Neural progenitor cell (in vitro differentiated cells): ENCODE measurements around the gene MOV10L1. TPM values are rescaled to one million over a fixed set of nuclear protein-coding genes. Genes with fewer than 3 reads are reported as not detected.

Experiments used
- DNase-seq: peaks from one replicate; pipeline ENCODE4 v3.0.0-alpha.2; 2016; ENCODE audit warnings: low spot score
- H2AFZ ChIP-seq: fragments of 200-600 bp; sonication (generic); replicated peaks from 2 replicates; pipeline ENCODE4 v1.6.1; 2016; ENCODE audit warnings: antibody characterized with exemption
- H3F3A ChIP-seq: fragments of 200-600 bp; sonication (generic); 2 replicates; pipeline ENCODE4 v1.6.1; 2016; ENCODE audit warnings: antibody characterized with exemption, low read depth
- H3K27ac ChIP-seq: fragments of 200-600 bp; sonication (generic); 2 replicates; pipeline ENCODE4 v1.5.1; 2016; ENCODE audit warnings: mild to moderate bottlenecking
- H3K27me3 ChIP-seq: fragments of 200-600 bp; sonication (generic); 2 replicates; pipeline ENCODE4 v1.6.1; 2016; ENCODE audit warnings: mild to moderate bottlenecking, moderate library complexity
- H3K36me3 ChIP-seq: fragments of 200-600 bp; sonication (generic); 2 replicates; pipeline ENCODE4 v1.5.1; 2016
- H3K4me1 ChIP-seq: fragments of 200-600 bp; sonication (generic); 2 replicates; pipeline ENCODE4 v1.6.1; 2016; ENCODE audit warnings: mixed run types
- H3K4me2 ChIP-seq: fragments of 200-600 bp; sonication (generic); 2 replicates; pipeline ENCODE4 v1.6.1; 2016
- H3K4me3 ChIP-seq: fragments of 200-600 bp; sonication (generic); 2 replicates; pipeline ENCODE4 v1.5.1; 2016
- H3K79me2 ChIP-seq: fragments of 200-600 bp; sonication (generic); 2 replicates; pipeline ENCODE4 v1.6.1; 2016; ENCODE audit warnings: low read depth
- H3K9ac ChIP-seq: fragments of 200-600 bp; sonication (generic); 2 replicates; pipeline ENCODE4 v1.6.1; 2016
- H3K9me3 ChIP-seq: fragments of 200-600 bp; sonication (generic); 2 replicates; pipeline ENCODE4 v1.5.1; 2016; ENCODE audit warnings: low read depth
- H4K20me1 ChIP-seq: fragments of 200-600 bp; sonication (generic); 2 replicates; pipeline ENCODE4 v1.6.1; 2016; ENCODE audit warnings: low read depth
- H3K27ac Mint-ChIP-seq: 3 replicates; pipeline ENCODE4 v1.8.0; 2021; ENCODE audit warnings: mixed read lengths
- H3K27me3 Mint-ChIP-seq: 2 replicates; pipeline ENCODE4 v1.8.0; 2022; ENCODE audit warnings: low read depth, mild to moderate bottlenecking, inconsistent platforms, moderate library complexity, mixed read lengths; ENCODE audit not compliant: insufficient read depth
- H3K36me3 Mint-ChIP-seq: 3 replicates; pipeline ENCODE4 v1.8.0; 2021; ENCODE audit warnings: mixed read lengths
- H3K4me1 Mint-ChIP-seq: 3 replicates; pipeline ENCODE4 v1.8.0; 2021; ENCODE audit warnings: mixed read lengths
- H3K4me3 Mint-ChIP-seq: 3 replicates; pipeline ENCODE4 v1.8.0; 2021; ENCODE audit warnings: mild to moderate bottlenecking, moderate library complexity, mixed read lengths
- H3K9me3 Mint-ChIP-seq: 3 replicates; pipeline ENCODE4 v1.8.0; 2020; ENCODE audit warnings: mixed read lengths
- EZH2 ChIP-seq: fragments of 200-600 bp; sonication (generic); IDR thresholded peaks from 2 replicates; pipeline ENCODE4 v1.6.1; 2017; ENCODE audit warnings: antibody characterized with exemption, mild to moderate bottlenecking, moderate library complexity
- EZH2phosphoT487 ChIP-seq: fragments of 200-600 bp; sonication (generic); IDR thresholded peaks from 2 replicates; pipeline ENCODE4 v1.6.1; 2017; ENCODE audit warnings: antibody characterized with exemption
- total RNA-seq: library from RNA; depleted of rRNA; stranded (reverse); fragments of >200 nt; gene quantifications from 2 replicates; pipeline ENCODE4 v1.2.3, GENCODE V29; 2015; ENCODE audit warnings: low replicate concordance
- TF ChIP-seq, protein P1 (sequence below): fragments of 200-600 bp; sonication (generic); IDR thresholded peaks from 2 replicates; pipeline ENCODE4 v1.5.1; 2017; ENCODE audit warnings: antibody characterized with exemption, mild to moderate bottlenecking

The MOV10L1 gene
- total RNA-seq, 1 donor from 2014 or later: not detected

DNA sequence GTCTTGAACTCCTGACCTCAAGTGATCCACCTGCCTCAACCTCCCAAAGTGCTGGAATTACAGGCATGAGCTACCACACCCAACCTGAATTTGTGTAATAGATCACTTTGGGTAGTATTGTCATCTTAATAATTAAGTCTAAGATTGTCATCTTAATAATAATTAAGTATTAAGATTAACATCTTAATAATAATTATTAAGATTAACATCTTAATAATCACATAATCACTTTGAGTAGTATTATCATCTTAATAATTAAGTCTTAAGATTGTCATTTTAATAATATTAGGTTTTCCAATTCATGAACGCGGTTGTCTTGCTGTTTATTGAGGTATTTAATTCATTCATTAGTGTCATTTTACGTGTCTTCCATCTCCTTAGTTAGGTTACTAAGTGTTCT lies 8.2 kb downstream of the MOV10L1 start:
- Histone ChIP-seq H3K4me3 (no peak overlapping the region), H4K20me1 (no peaks in the 10 kb centered on the region), H3K9me3 (no peaks in the 10 kb centered on the region), H3K4me1 (no peaks in the 10 kb centered on the region), H3K27ac (no peak overlapping the region), H3K27me3 (no peaks in the 10 kb centered on the region), H3K9ac (no peak overlapping the region), H3K4me2 (no peak overlapping the region), H3K36me3 (no peaks in the 10 kb centered on the region), H2AFZ (no peak overlapping the region), H3K79me2 (no peaks in the 10 kb centered on the region), H3F3A (no peaks in the 10 kb centered on the region)
- no peak for DNase-seq
- Mint-ChIP-seq H3K9me3 (peaks cover 2% of the 10 kb centered on the region), H3K27me3 (peaks cover 2% of the 10 kb centered on the region), H3K4me1 (no peaks in the 10 kb centered on the region), H3K4me3 (no peak overlapping the region), H3K36me3 (no peaks in the 10 kb centered on the region), H3K27ac (no peak overlapping the region)
- TF ChIP-seq, protein P1, sequence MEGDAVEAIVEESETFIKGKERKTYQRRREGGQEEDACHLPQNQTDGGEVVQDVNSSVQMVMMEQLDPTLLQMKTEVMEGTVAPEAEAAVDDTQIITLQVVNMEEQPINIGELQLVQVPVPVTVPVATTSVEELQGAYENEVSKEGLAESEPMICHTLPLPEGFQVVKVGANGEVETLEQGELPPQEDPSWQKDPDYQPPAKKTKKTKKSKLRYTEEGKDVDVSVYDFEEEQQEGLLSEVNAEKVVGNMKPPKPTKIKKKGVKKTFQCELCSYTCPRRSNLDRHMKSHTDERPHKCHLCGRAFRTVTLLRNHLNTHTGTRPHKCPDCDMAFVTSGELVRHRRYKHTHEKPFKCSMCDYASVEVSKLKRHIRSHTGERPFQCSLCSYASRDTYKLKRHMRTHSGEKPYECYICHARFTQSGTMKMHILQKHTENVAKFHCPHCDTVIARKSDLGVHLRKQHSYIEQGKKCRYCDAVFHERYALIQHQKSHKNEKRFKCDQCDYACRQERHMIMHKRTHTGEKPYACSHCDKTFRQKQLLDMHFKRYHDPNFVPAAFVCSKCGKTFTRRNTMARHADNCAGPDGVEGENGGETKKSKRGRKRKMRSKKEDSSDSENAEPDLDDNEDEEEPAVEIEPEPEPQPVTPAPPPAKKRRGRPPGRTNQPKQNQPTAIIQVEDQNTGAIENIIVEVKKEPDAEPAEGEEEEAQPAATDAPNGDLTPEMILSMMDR: no peak
- TF ChIP-seq EZH2phosphoT487: no peak
- TF ChIP-seq EZH2: no peak

DNA sequence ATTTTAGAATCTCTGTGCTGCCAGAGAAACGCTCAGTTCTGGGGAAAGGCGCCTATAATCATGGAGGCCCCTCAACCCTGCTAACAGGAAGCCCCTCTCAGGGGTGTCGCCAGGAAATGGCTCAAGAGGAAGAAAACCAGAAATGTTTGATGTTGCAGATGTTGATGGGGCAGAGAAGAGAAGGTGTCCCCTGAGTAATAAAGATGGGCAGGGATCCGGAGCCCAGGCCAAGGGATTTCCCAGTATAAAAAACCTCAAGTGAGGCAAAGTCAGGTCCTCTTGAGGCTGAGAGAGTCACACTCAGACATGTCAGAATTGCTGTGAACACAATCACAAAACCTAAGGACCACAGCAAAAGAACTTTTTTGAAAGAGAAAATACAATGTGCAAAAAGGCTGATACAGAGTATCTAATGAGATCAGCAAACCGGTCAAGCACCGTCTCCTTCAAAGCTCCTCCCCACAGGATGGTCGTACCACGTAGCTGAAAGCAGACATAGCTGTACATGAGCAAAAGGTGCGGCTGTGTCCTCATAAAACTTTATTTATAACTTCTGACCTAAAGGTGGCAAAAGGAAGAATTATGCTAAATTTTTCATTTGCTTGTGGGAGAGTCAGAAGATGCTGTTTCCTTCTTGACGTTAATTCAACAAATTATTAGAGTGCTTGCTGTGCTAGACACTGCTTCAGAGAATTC lies 12.2 kb downstream of the MOV10L1 start:
- Mint-ChIP-seq H3K4me1 (peaks cover 18% of the 10 kb centered on the region), H3K27me3 (peaks cover 2% of the 10 kb centered on the region), H3K4me3 (no peak overlapping the region), H3K27ac (no peak overlapping the region), H3K36me3 (no peaks in the 10 kb centered on the region), H3K9me3 (peaks cover 2% of the 10 kb centered on the region)
- Histone ChIP-seq H3K4me2 (no peak overlapping the region), H3K9me3 (no peaks in the 10 kb centered on the region), H3K27me3 (no peaks in the 10 kb centered on the region), H3K4me3 (no peak overlapping the region), H4K20me1 (no peaks in the 10 kb centered on the region), H2AFZ (no peak overlapping the region), H3K36me3 (no peaks in the 10 kb centered on the region), H3K4me1 (no peaks in the 10 kb centered on the region), H3K27ac (no peak overlapping the region), H3K9ac (no peak overlapping the region), H3F3A (no peaks in the 10 kb centered on the region), H3K79me2 (no peaks in the 10 kb centered on the region)
- TF ChIP-seq EZH2phosphoT487: no peak
- no peak for TF ChIP-seq EZH2
- TF ChIP-seq, protein P1: no peak
- no peak for DNase-seq

DNA sequence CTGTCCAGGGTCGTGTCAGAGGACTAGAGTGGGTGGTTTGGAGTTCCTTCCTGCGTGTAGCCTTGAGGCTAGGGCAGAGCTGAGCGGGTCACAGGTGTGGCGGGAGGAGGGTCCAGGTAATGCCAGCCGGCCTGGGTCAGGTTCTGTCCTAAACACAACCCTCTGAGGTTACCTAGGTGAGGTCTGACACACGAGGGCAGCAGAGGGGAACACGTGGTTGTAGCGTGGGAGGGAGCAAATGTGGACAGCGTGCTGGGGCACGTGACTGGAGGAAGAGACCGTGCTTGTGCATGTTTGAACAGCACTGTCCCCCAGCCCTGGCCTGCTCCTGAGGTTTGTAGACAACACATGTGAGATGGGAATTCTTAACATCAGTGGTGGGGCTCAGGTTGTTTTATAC lies 13.1 kb downstream of the MOV10L1 start:
- Histone ChIP-seq H3K9ac (no peak overlapping the region), H3F3A (no peaks in the 10 kb centered on the region), H3K36me3 (no peaks in the 10 kb centered on the region), H3K4me1 (no peaks in the 10 kb centered on the region), H3K4me2 (no peak overlapping the region), H3K79me2 (no peaks in the 10 kb centered on the region), H3K27ac (no peak overlapping the region), H3K27me3 (no peaks in the 10 kb centered on the region), H3K4me3 (no peak overlapping the region), H3K9me3 (no peaks in the 10 kb centered on the region), H4K20me1 (no peaks in the 10 kb centered on the region), H2AFZ (no peak overlapping the region)
- Mint-ChIP-seq H3K4me3 (no peak overlapping the region), H3K27ac (no peak overlapping the region), H3K4me1 (peaks cover 18% of the 10 kb centered on the region), H3K36me3 (no peaks in the 10 kb centered on the region), H3K27me3 (peaks cover 2% of the 10 kb centered on the region), H3K9me3 (peaks cover 2% of the 10 kb centered on the region)
- DNase-seq: no peak
- TF ChIP-seq EZH2phosphoT487 (no peak), EZH2 (no peak)
- TF ChIP-seq, protein P1: no peak
